Duodenal mucosa (tissue), 2 donors: ENCODE measurements around the gene SH3BGRL2.
"Not testable (repeated sequence)": the region's sequence is repeated elsewhere in the genome, so short reads cannot be mapped to it uniquely, and the experiment has no call there.

Experiments used
- H3K27ac ChIP-seq: one replicate; pipeline ENCODE4 v1.7.0; 2013; ENCODE audit warnings: low read depth, low read length
- H3K27me3 ChIP-seq, 2 donors: one replicate each; pipeline ENCODE4 v1.7.0; 2013; ENCODE audit warnings: low read length in 2 of 2, control low read depth in 1 of 2; ENCODE audit not compliant: insufficient read depth in 2 of 2, control insufficient read depth in 1 of 2
- H3K36me3 ChIP-seq, 2 donors: one replicate each; pipeline ENCODE4 v1.7.0; 2013; ENCODE audit warnings: low read length in 2 of 2, control low read depth in 1 of 2; ENCODE audit not compliant: insufficient read depth in 2 of 2, control insufficient read depth in 1 of 2
- H3K4me1 ChIP-seq, 2 donors: one replicate each; pipeline ENCODE4 v1.7.0; 2013; ENCODE audit warnings: low read length in 2 of 2, control low read depth in 1 of 2; ENCODE audit not compliant: insufficient read depth in 2 of 2, control insufficient read depth in 1 of 2
- H3K4me3 ChIP-seq, 2 donors: one replicate each; pipeline ENCODE4 v1.7.0; 2013; ENCODE audit warnings: low read length in 2 of 2, low read depth in 1 of 2
- H3K9ac ChIP-seq, 2 donors: one replicate each; pipeline ENCODE4 v1.7.0; 2013; ENCODE audit warnings: low read length in 2 of 2, low read depth in 1 of 2
- H3K9me3 ChIP-seq, 2 donors: one replicate each; pipeline ENCODE4 v1.7.0; 2013; ENCODE audit warnings: low read length in 2 of 2, control low read depth in 1 of 2; ENCODE audit not compliant: control insufficient read depth in 1 of 2

The SH3BGRL2 gene

DNA sequence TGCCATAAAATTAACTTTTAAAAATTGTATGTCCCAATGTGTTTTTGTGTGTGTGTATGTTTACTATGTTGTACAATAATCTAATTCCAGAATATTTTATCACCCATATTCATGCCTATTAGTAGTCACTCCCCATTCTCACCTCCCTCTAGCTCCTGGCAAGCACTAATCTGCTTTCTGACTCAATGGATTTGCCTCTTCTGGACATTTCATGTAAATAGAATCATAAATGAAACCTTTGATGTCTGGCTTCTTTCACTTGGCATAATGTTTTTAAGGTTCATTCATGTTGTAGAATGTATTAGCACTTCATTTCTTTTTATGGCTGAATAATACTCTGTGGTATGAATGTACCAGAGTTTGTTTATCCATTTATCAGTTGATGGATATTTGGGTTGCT, 15.4 kb downstream of the SH3BGRL2 start:
- H3K27ac ChIP-seq = no peak overlapping the region
- H3K4me1 ChIP-seq = peaks cover 14 to 39% of the 10 kb centered on the region in 2 donors
- H3K4me3 ChIP-seq = no peak overlapping the region

GRCh38 chr6:79647741-79648140, 16.6 kb downstream of the SH3BGRL2 start:
- Histone ChIP-seq H3K9ac (no peak overlapping the region), H3K27ac (no peak overlapping the region), H3K4me1 (peaks cover 14 to 39% of the 10 kb centered on the region in 2 donors), H3K27me3 (no peaks in the 10 kb centered on the region), H3K36me3 (no peaks in the 10 kb centered on the region), H3K9me3 (no peaks in the 10 kb centered on the region), H3K4me3 (no peak overlapping the region)

More for the DNA sequence above, 15.4 kb downstream of the SH3BGRL2 start:
- Histone ChIP-seq H3K36me3 (no peaks in the 10 kb centered on the region), H3K9ac (no peak overlapping the region), H3K9me3 (no peaks in the 10 kb centered on the region), H3K27me3 (no peaks in the 10 kb centered on the region)

GRCh38 chr6:79648328-79648727, 17.2 kb downstream of the SH3BGRL2 start:
- Histone ChIP-seq H3K27me3 (no peaks in the 10 kb centered on the region), H3K4me1 (peaks cover 14 to 39% of the 10 kb centered on the region in 2 donors), H3K4me3 (no peak overlapping the region), H3K9ac (no peak overlapping the region), H3K36me3 (no peaks in the 10 kb centered on the region), H3K9me3 (no peaks in the 10 kb centered on the region), H3K27ac (no peak overlapping the region)

DNA sequence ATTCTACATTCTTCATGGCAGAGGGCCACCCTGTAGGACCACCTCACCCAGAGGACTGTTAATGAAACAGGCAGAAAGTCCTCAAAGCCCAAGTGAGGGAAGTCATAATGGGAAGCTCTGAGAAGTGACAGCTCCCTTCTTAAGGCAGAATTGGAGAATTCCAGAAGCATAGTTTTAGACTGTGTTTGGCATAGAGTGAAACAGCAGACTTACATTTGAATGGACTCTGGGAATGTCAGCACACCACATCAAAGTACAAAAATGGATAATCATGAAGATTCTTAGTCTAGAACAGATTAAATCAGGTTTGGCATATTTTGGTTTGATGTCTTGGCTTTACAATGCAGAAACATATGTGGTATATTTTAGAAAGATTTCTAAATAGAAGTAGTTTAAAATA, 17.9 kb downstream of the SH3BGRL2 start:
- Histone ChIP-seq H3K4me3 (no peak overlapping the region), H3K27me3 (no peaks in the 10 kb centered on the region), H3K9ac (no peak overlapping the region), H3K36me3 (no peaks in the 10 kb centered on the region), H3K9me3 (no peaks in the 10 kb centered on the region), H3K4me1 (peaks cover 14 to 39% of the 10 kb centered on the region in 2 donors), H3K27ac (no peak overlapping the region)

DNA sequence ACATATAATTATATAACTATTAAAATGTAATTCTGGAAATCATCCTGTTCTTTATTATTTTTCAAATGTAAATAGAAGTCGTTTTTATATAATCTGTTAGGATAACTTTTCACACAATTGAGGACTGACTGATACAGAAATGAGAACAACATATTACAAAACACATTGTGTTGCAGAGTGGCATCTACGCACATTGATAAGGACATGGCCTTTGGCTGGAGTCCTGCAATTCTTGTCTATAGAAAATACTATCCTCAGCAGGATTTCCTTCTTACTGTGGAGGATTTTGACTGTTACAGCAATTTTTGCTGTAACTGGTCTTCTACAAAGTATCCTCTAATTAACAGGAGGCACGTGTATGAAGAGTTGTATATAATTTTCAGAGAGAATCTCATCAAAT, 19.8 kb downstream of the SH3BGRL2 start:
- H3K9ac ChIP-seq = no peak overlapping the region
- H3K4me3 ChIP-seq = no peak overlapping the region
- peaks cover 14 to 37% of the 10 kb centered on the region in 2 donors for H3K4me1 ChIP-seq
- H3K27ac ChIP-seq = no peak overlapping the region
- H3K9me3 ChIP-seq = no peaks in the 10 kb centered on the region
- H3K36me3 ChIP-seq = no peaks in the 10 kb centered on the region
- H3K27me3 ChIP-seq = no peaks in the 10 kb centered on the region

DNA sequence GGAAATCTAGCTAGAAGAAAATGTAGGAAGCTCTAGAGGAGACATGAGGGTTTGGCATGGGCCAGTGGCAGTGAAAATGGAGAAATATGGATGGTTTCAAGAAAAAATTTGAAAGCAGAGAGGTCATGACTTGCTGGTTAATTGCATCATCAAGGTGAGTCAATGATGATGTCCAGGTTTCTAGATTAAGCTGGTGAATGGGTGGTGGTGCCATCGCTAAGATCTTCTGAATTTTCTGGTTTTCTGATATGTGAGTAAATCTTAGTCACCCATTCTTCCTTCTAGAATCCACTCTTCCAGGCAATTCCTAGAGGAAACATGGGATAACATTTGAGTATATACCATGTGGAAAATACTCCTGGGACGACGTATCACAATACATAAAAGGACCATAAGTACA, 25.0 kb downstream of the SH3BGRL2 start:
- H3K4me1 ChIP-seq = no peaks in the 10 kb centered on the region
- H3K4me3 ChIP-seq = no peak overlapping the region
- no peak overlapping the region for H3K9ac ChIP-seq
- H3K27me3 ChIP-seq = no peaks in the 10 kb centered on the region
- H3K27ac ChIP-seq = no peak overlapping the region
- H3K9me3 ChIP-seq = no peaks in the 10 kb centered on the region
- no peaks in the 10 kb centered on the region for H3K36me3 ChIP-seq

DNA sequence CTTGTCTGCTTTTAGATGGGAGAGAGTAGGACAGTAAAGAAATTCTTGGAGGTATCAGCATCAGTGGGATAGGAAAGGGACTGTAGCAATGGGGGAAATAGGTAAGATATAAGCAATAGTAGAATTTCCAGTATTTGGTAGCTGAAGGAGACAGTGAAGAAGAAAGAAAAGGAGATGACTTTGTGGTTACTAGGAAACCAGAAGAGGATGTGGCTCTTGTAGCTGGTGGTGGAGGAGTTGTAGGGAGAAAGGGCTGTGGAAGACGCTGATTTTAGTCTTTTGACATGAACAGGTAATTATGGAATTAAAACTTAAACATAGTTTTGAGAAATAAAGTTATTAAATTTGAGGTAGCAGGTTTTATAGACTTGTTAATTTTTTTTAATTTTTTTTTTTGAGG, 26.1 kb downstream of the SH3BGRL2 start:
- no peaks in the 10 kb centered on the region for H3K9me3 ChIP-seq
- no peak overlapping the region for H3K4me3 ChIP-seq

GRCh38 chr6:79663655-79664054, 32.5 kb downstream of the SH3BGRL2 start:
- H3K9me3 ChIP-seq, H3K9ac ChIP-seq, H3K27ac ChIP-seq, H3K27me3 ChIP-seq, H3K4me3 ChIP-seq, H3K36me3 ChIP-seq: not testable (repeated sequence)
- H3K4me1 ChIP-seq = peaks cover 11 to 19% of the 10 kb centered on the region in 2 donors

More for the DNA sequence above, 26.1 kb downstream of the SH3BGRL2 start:
- Histone ChIP-seq H3K27me3 (no peaks in the 10 kb centered on the region), H3K4me1 (no peaks in the 10 kb centered on the region), H3K27ac (no peak overlapping the region), H3K9ac (no peak overlapping the region), H3K36me3 (no peaks in the 10 kb centered on the region)

DNA sequence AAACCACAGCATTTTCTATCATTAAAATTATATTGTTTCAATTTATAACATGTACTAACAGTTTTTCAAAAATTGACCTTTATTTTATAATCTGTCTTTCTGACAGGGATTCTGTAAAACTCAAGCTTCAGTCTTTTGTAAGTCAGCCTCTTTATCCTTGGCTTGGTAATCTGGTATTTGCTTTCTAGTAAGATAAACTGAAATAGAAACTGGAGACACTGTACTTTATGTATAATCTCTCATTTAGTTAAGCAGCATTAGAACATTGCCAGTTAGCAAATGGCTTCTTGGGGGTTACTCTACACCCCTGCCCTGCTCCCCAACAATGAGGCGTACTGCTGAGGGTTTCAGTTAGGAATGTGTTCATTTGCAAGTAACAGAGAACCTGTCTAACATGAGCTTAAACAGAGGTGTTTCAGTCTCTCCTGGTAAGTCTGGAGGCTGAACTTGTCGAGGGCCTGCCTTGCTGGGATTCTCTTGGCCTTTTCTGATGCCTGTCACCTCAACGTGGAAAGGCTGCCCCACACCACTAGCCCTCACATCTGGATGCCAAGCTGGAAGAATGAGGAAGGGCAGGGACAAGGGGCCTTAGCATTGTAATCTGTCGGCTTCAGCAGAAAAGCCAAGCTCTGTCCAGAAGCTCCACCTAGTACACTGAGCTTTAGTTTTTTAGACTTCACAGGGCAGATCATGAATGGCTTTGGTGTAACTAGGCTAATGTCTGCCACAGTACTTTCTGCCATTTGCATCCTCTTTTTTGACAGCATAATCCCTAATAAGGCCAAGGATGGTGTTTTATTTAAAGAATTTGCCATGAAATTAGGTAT, 34.8 kb downstream of the SH3BGRL2 start:
- no peak overlapping the region for H3K27ac ChIP-seq
- H3K27me3 ChIP-seq = no peaks in the 10 kb centered on the region
- H3K9ac ChIP-seq = no peak overlapping the region
- H3K4me1 ChIP-seq = peaks cover 24 to 38% of the 10 kb centered on the region in 2 donors
- H3K9me3 ChIP-seq = no peaks in the 10 kb centered on the region
- no peaks in the 10 kb centered on the region for H3K36me3 ChIP-seq
- no peak overlapping the region for H3K4me3 ChIP-seq

- no peaks in the 10 kb centered on the region for H3K27me3 ChIP-seq
- H3K4me1 ChIP-seq = peaks cover 27 to 45% of the 10 kb centered on the region in 2 donors
- no peak overlapping the region for H3K27ac ChIP-seq
- H3K9ac ChIP-seq = no peak overlapping the region
- H3K4me3 ChIP-seq = no peak overlapping the region
- no peaks in the 10 kb centered on the region for H3K9me3 ChIP-seq
- H3K36me3 ChIP-seq = no peaks in the 10 kb centered on the region
Measured at GRCh38 chr6:79666634-79667033, 35.5 kb downstream of the SH3BGRL2 start.
